ENCODE data around the gene ARID4B.
"Not testable (repeated sequence)": the region's sequence is repeated elsewhere in the genome, so short reads cannot be mapped to it uniquely, and the experiment has no call there.

ARID4B gene

DNA sequence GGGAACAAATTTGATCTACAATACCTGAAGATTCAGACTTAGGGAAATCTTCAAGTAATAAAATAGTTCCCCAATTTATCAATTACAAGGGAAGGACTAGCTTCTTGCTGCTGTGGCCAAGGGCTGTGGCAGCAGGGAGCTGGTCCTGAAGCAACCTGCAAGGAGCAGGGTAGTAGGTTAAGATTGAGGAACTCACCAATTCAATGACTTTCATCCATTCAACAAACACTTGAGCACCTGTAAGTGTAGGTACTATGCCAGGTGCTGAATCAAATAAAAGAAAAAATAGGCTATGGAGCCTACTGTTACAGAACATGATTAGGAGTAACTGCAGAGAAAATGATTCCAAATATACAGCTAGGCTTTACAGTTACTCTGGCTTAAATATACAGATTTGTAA is 102.7 kb downstream of the ARID4B start:
- no peak for DNase-seq (ENCODE audit: low spot score)
- TF ChIP-seq, protein P1, sequence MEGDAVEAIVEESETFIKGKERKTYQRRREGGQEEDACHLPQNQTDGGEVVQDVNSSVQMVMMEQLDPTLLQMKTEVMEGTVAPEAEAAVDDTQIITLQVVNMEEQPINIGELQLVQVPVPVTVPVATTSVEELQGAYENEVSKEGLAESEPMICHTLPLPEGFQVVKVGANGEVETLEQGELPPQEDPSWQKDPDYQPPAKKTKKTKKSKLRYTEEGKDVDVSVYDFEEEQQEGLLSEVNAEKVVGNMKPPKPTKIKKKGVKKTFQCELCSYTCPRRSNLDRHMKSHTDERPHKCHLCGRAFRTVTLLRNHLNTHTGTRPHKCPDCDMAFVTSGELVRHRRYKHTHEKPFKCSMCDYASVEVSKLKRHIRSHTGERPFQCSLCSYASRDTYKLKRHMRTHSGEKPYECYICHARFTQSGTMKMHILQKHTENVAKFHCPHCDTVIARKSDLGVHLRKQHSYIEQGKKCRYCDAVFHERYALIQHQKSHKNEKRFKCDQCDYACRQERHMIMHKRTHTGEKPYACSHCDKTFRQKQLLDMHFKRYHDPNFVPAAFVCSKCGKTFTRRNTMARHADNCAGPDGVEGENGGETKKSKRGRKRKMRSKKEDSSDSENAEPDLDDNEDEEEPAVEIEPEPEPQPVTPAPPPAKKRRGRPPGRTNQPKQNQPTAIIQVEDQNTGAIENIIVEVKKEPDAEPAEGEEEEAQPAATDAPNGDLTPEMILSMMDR (IDR thresholded peaks at IDR 0.05; ENCODE audit: extremely low read depth, missing control alignments), result no peak

DNA sequence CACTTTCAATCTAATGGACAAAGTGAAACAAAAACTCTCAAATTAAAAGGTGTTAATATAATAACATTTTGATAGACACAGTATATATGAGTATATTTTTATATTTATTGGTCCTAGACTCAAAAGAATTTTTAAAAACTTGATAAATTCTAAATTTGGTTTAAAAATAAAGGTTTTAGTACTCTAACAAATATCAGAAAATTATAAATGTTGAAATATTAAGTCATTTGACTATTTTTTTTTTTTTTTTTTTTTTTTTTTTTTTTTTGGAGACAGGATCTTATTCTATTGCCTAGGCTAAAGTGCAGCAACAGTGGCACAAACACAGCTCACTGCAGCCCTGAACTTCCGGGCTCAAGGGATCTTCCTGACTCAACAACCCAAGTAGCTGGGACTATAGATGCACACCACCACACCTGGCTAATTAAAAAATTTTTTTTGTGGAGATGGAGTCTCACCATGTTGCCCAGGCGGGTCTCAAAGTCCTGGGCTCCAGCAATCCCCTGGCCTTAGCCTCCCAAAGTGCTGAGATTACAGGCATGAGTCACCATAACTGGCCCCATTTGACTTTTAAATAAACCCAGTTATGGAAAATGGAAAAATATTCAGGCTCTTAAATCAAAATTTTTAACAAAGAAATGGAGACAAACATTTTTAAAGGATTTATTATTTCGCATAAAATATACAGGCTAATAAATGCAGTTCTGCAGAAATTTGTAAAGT is 106.2 kb downstream of the ARID4B start:
- DNase-seq (ENCODE audit: low spot score), result no peak
- TF ChIP-seq, protein P1 (IDR thresholded peaks at IDR 0.05; ENCODE audit: extremely low read depth, missing control alignments), result no peak

DNA sequence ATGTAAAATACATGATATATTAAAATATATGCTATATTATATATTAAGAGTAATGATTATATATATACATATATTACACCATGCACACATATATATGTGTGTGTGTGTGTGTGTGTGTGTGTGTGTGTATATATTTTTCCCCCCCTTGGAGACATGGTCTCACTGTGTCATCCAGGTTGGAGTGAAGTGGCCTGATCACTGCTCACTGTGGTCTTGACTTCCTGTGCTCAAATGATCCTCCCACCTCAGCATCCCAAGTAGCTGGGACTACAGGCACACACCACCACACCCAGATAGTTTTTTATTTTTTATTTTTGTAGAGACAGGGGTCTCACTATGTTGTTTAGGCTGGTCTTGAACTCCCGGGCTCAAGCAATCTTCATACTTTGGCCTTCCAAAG is 112.5 kb downstream of the ARID4B start:
- no peak for DNase-seq (ENCODE audit: low spot score)
- TF ChIP-seq, protein P1 (IDR thresholded peaks at IDR 0.05; ENCODE audit: extremely low read depth, missing control alignments), result no peak

- DNase-seq (ENCODE audit: low spot score), result not testable (repeated sequence)
Observed at GRCh38 chr1:235214962-235215361, 113.0 kb downstream of the ARID4B start.

DNA sequence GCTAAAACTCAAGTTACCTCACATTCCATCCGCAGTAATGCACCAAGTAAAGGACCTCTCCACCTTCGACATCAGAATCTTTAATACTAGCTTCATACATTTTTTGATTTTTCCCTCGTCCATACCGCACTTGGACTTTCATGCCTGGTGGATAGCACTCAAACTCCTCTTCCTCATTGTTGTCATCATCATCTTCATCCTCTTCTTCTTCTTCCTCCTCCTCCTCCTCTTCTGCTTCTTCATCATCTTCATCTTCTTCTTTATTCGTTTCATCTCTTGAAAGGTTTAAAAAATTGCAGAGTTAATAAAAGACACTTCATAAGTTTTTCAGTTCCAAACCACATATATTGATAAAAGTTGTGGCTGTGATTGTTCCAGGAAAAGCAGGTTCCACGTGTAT is 114.2 kb downstream of the ARID4B start:
- TF ChIP-seq, protein P1 (IDR thresholded peaks at IDR 0.05; ENCODE audit: extremely low read depth, missing control alignments), result no peak
- DNase-seq (ENCODE audit: low spot score), result no peak

DNA sequence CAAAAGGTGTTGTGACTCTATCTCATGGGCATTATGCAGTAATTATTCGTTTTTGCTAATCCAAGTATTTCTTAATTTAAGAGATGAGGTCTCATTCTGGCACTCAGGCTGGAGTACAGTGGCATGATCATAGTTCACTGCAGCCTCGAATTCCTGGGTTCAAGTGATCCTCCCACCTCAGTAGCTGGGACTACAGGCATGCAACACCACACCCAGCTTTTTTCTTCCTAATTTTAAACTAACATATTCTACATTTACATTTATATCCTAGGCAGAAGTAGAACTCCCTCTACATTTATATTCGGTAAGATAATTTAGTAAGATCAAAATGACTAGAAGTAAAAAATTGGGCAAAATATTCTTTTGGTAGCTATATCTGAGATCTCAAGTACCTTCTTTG is 116.5 kb downstream of the ARID4B start:
- no peak for DNase-seq (ENCODE audit: low spot score)
- TF ChIP-seq, protein P1 (IDR thresholded peaks at IDR 0.05; ENCODE audit: extremely low read depth, missing control alignments), result no peak

- TF ChIP-seq, protein P1 (IDR thresholded peaks at IDR 0.05; ENCODE audit: extremely low read depth, missing control alignments), result no peak
- DNase-seq (ENCODE audit: low spot score), result no peak
Observed at GRCh38 chr1:235207209-235207565, 120.8 kb downstream of the ARID4B start.

DNA sequence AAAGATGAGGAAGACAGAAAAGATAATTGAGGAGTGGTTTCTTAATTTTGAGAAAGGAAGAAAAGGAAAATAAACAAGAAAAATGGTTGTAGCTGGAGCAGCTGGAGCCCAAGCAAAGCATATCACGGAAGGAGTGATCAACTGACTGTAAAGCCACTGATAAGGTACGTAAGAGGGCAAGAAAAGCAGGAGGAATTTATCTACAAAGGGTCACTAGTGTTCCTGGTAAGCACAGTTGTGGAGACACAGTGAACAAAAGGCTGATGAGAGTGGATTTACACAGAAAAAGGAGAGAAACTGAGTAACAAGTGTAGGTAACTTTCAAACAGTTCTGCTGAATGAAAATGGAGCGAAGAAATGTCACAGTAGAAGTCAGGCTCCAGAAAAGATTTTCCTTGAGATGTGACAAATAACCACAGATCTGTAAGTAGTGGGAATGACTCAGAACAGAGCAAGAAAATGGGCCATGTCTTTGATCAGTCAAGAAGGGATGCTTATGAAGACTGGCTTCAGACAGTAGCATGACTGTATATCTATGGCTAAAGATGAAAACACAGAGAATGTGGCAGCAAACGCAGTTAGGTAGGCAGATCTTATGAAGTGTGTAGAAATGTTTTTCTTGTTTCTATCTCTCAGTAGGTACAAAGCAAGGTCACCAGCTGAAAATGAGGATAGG is 121.3 kb downstream of the ARID4B start:
- DNase-seq (ENCODE audit: low spot score), result no peak
- TF ChIP-seq, protein P1 (IDR thresholded peaks at IDR 0.05; ENCODE audit: extremely low read depth, missing control alignments), result no peak

Measured in GM20000 (cell line).